Activated CD8-positive, alpha-beta memory T cell treated with anti-CD3 and anti-CD28 coated beads, Interleukin-2, amount 50 U/mL, for 1 hour (primary cell): ENCODE measurements around the gene PIP4K2C.
A peak's percentile ranks its signal among the peaks of the same experiment; 100 is the strongest.

Experiments
- DNase-seq: peaks from one replicate; pipeline ENCODE4 v3.0.0-alpha.2; 2020; ENCODE audit errors: extremely low read depth

PIP4K2C gene

DNA sequence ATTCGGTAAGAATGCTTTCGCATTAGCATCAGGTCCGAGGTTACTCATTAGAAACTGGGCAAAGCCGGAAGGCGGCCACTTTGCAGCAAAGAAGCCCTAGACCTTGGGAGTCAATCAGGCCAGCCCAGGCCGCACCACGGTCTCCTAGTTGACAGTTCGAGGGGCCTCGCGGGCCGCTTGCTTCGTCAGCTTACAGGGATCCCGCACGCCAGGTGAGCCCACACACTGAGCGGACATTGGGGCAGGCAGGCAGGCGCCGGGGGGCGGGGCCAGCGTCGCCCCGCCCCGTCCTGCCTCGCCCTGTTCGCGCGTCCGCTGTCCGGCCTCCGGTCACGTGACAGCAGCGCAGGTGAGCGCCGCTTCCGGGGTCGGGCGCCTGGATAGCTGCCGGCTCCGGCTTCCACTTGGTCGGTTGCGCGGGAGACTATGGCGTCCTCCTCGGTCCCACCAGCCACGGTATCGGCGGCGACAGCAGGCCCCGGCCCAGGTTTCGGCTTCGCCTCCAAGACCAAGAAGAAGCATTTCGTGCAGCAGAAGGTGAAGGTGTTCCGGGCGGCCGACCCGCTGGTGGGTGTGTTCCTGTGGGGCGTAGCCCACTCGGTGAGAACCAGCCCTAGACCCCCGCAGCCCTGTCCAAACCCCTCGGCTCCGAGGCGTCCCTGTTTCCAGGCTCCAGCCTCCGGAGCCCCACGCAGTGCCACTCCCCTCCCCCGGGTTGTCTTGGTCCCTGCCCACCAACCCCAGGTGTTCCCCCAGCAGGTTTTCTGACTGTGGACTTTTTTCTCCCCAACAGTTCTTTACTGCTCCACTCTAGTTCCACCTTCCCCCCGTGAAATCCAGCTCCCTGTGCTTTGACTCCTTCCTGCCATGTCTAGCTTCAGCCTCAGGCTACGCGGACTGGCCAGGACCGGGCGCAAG is at the start of gene PIP4K2C:
TSS of gene PIP4K2C (plus strand) at position 329 of the 918 bp plus-strand sequence. CDS start at position 427, 98 bp downstream.
- peak; percentile 30 for DNase-seq

- no peak for DNase-seq
Observed at GRCh38 chr12:57541717-57542116, 49.3 kb upstream of the PIP4K2C start.

DNA sequence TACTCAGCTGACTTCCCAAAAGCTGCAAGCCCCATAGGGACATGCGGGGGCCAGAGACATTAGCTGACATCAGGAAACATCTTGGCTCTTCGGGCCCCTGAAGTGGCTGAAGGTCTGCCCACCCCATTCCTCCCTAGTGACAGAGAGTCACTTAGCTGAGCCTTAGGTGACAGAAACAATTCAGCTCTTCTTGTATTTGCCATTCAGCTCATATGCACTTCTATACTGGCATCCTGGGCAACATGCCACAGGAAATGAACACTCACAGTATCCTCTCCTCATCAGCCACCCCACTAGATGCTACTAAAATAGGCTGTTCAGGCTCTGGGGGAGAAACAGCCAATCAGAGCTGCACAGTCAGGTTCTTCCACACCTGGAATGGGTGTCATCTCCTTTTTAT is 47.4 kb upstream of the PIP4K2C start:
- DNase-seq = no peak

DNA sequence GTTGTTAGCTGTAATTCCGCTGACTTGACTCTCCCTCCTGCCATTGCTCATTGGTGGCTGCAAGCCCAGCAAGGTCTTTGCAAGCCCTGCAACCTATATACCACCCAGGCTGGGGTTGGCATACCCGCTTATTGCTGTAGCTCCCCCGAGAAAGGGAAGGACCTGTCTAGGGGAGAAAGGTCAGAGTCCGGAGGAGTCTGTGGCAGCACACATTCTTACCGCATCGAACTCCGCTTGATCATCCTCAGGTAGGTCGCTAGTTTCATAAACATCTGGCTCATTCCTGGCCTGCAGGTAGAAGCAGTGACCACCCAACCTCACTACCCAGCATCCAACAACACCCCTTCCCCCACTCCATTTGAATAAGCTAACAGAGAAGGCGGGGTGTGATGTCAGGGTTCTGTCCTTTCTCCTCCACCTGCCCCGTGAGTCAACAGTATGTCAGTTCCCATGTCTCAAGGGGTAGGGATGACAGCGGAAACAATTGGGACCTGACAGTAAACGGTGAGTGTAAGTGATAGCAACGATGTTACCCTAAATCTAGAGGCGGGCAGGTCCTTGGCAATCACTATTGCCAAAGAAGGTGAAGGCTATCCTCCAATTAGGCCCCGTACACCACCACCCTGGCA is 45.1 kb upstream of the PIP4K2C start:
- DNase-seq = no peak

DNA sequence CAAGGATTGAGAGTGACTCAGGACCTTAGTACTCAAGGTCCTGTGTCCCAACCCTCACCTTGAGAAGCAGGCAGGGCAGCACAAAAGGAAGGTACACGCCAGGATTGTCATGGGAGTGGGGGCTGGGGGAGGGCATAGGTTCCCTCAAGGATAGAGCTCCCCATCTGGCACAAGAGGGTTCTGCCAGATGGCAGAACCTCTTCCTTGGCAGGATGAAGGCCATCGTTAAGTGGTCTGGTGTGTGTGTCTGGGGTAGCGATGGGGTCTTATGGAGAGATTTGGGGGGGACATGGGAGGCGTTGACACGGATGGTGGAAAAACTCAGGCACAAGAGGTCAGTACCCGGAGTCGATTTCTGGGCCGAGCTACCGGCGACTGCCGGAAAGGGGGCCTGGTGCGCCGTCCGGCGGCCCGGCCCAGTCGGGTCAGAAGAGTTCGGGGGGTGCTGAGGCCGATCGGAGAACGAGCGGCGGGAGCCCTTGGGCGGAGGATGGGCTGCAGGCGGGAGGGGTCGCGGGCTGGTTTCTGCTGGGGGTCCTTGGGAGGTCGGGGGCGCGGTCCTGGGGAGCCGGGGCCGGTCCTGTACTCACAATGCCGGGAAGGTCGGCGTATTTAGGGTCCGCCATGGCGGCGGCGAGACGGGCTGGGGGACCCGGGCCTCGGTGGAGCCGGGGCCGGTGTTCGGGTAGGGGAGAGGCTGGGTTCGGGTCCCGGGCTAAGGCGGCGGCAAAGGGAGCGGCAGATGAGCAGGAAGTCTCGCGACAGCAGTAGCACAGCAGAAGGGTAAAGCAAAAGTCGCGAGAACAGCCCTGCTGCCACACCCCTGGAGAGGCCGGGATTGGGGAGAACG is 44.3 kb upstream of the PIP4K2C start, which contains the start of gene DCTN2:
TSS of gene DCTN2 (minus strand) at position 755 of the 850 bp plus-strand sequence. CDS start at position 626, 129 bp downstream.
- peak; percentile 85 for DNase-seq

DNA sequence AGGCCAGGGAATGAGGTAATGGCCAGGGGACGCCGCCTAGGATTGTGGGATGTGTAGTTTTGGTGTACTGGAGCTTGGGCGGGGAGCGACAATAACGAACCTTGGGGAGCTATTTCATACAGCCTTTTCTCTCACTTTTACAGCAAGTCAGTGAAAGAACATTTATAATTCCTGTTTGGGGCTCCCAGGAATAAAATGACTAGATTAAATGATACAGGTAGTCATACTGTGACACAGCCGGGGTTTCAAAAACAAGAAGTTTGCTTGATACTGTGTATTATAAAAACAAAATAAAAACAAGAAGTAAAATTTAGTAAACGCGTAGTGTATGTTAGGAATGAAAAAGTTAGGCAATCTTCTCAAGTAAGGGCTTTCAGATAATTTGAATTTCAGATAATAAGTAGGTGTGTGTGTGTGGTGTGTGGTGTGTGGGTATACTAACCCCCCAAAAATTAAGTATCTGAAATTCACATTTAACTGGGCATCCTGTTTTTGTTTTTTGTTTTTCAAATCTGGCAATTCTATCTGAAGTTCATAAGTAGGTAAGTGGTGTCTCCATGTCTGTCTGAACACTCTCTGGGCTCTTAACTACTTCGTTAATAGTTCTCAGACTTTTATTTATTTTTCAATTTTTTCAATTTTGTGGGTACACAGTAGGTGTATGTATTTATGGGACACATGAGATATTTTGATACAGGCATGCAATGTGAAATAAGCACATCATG is 43.5 kb upstream of the PIP4K2C start:
- DNase-seq = no peak

DNA sequence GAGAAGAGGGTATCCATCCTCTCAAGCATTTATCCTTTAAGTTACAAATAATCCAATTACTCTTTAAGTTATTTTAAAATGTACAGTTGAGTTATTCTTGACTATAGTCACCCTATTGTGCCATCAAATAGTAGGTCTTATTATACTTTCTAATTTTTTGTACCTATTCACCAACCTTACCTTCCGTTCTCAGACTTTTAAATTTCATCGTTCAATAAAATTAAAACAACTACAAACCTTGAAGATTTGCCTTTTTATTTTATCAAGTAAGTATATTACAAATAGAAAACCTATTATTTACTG is 43.0 kb upstream of the PIP4K2C start:
- no peak for DNase-seq

DNA sequence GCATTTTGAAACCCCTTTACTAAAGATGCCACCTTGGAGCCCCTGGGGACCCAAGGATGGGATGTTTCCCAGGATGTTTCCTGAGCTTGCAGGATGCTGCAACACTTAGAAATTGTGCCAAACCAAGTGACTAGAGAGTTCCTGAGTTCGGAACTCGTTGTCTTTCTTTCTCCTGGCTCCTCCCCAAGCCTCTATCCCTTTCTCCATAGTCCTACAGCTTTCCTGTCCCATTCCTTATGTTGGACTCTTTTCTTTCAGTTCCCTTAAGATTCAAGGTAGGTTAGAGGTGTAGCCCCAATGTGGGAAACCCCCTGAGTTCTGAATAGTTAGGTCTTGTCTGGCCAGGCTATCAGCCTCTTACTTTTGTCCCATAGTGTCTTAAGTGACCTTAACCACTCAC is 42.5 kb upstream of the PIP4K2C start:
- DNase-seq = no peak

DNA sequence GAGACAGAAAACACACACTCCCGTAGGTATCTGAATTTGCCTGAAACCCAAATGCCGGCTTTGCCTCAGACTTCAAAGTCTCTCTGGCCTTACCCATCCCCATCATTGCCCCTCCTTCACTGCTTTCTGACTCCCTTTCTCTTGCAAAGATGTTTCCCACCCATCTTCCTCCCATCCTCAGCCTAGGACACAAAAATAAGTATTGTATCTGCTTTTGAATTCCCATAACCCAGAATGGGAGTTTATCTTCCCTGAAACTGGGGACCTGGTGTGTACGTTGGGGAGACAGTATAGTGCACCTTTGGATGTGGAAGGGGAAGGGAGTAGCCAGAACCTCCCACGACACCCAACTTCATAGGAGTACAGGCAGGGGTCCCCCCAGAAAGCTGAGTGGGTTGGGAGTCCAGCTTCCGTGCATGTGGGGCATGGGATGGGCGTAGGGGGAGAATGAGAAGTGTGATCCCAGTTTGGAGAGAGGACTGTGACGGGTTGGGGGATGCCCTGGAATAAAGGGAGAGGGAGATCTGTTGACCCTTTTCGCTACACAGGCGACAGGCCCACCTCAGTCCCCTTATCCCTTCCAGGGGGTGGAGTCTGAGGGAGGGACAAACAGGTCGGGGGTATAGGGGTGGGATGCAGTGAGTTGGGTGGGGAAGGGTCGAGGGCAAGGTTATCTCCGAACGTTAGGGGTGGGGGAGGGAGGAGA is 41.6 kb upstream of the PIP4K2C start:
- DNase-seq = no peak

DNA sequence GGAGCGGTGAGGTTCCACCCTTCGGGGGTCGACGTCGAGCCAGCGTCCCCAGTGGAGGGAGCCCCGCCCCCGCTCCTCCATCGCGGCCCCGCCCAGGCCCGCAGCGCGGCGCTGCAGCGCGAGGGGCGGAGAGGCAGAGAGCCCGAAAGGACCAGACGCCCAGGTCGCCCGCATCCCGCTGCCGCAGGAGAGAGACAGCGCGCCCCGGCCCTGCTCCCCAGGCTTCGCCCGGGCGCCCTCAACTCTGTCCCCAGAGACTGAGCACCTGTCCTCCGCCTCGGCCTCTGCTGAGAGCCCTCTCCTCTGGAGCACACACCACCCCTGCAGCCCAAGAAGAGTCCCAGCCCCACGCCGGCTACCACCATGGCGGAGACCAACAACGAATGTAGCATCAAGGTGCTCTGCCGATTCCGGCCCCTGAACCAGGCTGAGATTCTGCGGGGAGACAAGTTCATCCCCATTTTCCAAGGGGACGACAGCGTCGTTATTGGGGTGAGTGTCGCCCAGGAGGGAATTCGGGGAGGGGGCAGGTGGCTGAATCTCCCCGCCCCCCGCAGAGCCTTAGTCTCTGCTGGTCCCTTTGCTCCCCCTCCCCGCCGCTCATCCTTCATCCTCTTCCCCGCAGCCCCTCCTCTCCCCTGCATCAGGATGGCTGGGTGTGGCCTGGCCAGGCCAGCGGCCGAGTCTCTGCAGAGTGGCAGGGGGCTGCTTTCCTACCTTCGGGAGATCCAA is 40.9 kb upstream of the PIP4K2C start, which contains the start of gene KIF5A:
TSS of gene KIF5A (plus strand) at position 136 of the 732 bp plus-strand sequence. CDS start at position 364, 228 bp downstream.
- DNase-seq = no peak

DNA sequence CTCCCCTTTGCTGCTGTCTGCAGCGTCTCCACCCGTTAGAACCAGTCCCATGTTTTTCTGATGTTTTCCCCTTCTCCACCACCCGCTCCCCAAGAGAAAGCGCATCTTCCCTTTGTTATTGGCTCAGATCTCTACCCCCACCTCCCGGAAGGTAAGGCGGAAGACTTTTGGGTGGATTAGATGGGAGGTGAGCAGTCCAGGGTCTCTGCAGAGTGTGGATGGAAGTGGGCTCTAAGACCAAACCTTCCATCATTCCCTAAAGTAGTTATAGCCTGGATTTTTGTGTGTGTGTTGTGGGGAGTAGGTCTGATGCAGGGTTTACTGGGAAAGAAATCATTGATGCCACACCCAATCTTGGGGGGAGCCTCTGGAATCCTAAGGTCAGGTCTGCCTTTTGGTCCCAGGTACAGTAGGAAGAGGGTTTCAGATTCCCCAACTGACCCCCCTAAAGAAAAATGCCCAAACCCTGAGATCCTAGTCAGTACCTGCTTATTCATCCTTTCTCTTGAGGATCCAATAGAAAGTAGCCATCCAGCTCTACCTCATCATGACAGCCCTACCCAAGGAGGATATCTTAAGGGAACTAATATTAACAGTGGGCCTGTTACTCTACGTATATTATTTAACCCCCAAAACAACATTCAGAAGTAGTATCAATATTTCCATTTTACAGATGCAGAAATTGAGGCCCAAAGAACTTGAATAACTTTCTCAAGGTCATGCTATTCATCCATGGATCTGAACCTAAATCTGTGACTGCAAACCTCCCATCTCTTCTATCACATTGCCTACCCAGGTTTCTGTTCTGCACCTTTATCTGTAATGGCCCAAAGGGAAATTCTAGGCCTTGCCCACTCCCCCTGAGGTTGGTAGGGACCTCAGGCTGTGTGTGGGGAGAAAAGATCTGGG is 40.1 kb upstream of the PIP4K2C start:
- DNase-seq = no peak

GRCh38 chr12:57551637-57552305 is 39.2 kb upstream of the PIP4K2C start:
- DNase-seq = no peak

- no peak for DNase-seq
Observed at GRCh38 chr12:57552306-57552651, 38.7 kb upstream of the PIP4K2C start.

DNA sequence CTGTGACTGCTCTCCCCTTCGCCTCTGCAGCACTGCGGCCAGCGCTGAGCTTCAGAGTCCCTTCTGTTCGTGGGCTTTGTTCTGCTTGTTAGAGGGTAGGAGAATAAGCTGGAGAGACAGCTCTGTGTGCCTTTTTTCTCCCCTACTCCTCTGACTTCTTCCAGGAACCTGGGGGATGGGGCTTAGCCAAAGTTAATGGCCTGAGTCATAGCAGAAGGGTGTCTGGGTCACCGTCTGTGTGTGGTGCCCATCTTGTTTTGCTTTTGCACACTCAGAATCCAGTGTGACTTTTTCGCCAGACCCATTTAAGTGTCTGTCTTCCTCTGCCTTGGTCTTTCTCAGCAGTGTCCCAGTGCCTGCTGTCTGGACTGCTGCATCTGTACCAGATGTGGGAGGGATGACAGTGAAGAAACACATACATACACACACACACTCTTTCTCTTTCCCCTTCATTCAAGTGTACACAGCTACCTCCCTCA is 38.1 kb upstream of the PIP4K2C start:
- no peak for DNase-seq

- DNase-seq = no peak
Observed at GRCh38 chr12:57553343-57554202, 37.4 kb upstream of the PIP4K2C start.

DNA sequence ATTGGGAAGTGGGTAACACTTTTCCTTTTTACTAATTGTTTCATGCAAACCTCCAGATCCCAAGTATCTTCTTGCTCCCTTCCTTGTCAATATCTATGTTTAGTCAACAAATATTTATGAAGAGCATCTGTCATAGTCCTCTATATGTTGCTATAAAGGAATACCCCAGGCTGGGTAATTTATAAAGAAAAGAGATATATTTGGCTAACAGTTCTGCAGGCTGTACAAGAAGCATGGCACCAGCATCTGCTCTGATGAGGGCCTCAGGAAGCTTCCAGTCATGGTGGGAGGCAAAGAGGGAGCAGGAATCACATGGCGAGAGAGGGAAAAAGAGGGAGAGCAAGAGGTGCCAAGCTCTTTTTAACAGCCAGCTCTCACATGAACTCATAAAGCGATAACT is 36.5 kb upstream of the PIP4K2C start:
- no peak for DNase-seq

GRCh38 chr12:57554897-57555296 is 36.1 kb upstream of the PIP4K2C start:
- DNase-seq = no peak
